Stomach (tissue), 4 donors: ENCODE data around the gene CHDH.

Source experiments
- POLR2A ChIP-seq, 4 donors: fragments of 450-650 bp; IDR thresholded peaks; one replicate each; pipeline ENCODE4 v1.6.1; 2016; ENCODE audit warnings: antibody characterized with exemption in 4 of 4, control low read depth in 2 of 4, mild to moderate bottlenecking in 1 of 4, moderate library complexity in 1 of 4
- POLR2AphosphoS5 ChIP-seq, 3 donors: sonication (generic); formaldehyde crosslinking; IDR thresholded peaks; one replicate each; pipeline ENCODE4 v1.6.1; 2016; ENCODE audit warnings: antibody characterized with exemption in 3 of 3
- TF ChIP-seq, protein P1 (sequence below), 7 experiments: fragments of 450-650 bp in 4 of 7; fragments of 200-600 bp in 3 of 7; sonication (generic) in 3 of 7; IDR thresholded peaks; one replicate each; pipeline ENCODE4 v1.5.1; 2016 to 2019; ENCODE audit warnings: antibody characterized with exemption in 7 of 7, control low read depth in 2 of 7, mild to moderate bottlenecking in 1 of 7

DNA sequence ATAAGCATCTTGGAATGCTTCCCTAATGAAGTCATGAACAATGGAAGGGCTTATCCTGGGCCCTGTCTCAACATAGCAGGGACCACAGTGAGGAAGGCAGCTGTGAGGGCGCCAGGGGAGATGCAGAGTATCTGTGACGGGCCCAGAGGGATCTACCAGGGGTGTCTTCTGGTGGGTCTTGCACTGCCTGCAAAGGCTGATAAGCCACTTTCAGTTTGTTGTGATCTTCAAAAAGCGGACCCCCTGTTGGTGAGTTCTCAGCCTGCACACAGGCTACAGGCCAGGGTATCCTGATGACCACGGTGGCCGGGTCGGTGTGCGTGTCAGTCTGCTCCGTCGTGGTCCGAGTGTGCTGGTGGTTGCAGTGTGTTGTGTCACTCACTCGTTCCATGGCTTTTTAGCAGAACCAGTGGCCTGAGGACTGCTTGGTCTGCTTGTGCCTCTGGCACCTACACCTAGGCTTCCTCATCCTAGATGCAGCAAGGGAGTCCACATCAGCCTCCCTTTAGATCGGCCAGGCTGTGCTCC, 46.8 kb downstream of the CHDH start:
- TF ChIP-seq, protein P1, sequence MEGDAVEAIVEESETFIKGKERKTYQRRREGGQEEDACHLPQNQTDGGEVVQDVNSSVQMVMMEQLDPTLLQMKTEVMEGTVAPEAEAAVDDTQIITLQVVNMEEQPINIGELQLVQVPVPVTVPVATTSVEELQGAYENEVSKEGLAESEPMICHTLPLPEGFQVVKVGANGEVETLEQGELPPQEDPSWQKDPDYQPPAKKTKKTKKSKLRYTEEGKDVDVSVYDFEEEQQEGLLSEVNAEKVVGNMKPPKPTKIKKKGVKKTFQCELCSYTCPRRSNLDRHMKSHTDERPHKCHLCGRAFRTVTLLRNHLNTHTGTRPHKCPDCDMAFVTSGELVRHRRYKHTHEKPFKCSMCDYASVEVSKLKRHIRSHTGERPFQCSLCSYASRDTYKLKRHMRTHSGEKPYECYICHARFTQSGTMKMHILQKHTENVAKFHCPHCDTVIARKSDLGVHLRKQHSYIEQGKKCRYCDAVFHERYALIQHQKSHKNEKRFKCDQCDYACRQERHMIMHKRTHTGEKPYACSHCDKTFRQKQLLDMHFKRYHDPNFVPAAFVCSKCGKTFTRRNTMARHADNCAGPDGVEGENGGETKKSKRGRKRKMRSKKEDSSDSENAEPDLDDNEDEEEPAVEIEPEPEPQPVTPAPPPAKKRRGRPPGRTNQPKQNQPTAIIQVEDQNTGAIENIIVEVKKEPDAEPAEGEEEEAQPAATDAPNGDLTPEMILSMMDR (IDR thresholded peaks at IDR 0.05), result no peak
- TF ChIP-seq POLR2AphosphoS5 (IDR thresholded peaks at IDR 0.05) (no peak), POLR2A (IDR thresholded peaks at IDR 0.05) (no peak)
